ENCODE measurements around the gene CES1.

- TF ChIP-seq, protein P1, sequence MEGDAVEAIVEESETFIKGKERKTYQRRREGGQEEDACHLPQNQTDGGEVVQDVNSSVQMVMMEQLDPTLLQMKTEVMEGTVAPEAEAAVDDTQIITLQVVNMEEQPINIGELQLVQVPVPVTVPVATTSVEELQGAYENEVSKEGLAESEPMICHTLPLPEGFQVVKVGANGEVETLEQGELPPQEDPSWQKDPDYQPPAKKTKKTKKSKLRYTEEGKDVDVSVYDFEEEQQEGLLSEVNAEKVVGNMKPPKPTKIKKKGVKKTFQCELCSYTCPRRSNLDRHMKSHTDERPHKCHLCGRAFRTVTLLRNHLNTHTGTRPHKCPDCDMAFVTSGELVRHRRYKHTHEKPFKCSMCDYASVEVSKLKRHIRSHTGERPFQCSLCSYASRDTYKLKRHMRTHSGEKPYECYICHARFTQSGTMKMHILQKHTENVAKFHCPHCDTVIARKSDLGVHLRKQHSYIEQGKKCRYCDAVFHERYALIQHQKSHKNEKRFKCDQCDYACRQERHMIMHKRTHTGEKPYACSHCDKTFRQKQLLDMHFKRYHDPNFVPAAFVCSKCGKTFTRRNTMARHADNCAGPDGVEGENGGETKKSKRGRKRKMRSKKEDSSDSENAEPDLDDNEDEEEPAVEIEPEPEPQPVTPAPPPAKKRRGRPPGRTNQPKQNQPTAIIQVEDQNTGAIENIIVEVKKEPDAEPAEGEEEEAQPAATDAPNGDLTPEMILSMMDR (IDR thresholded peaks at IDR 0.05): no peak
- TF ChIP-seq POLR2A (IDR thresholded peaks at IDR 0.05): no peak
These were observed 7.7 kb downstream of the CES1 start for GRCh38 chr16:55825115-55825728.
